Mucosa of gallbladder (tissue), 1 donor: ENCODE measurements around the gene COX7A2L. TPM values are rescaled to one million over a fixed set of nuclear protein-coding genes. Genes with fewer than 3 reads are reported as not detected.
A peak's percentile ranks its signal among the peaks of the same experiment; 100 is the strongest.
"Not testable (repeated sequence)": the region's sequence is repeated elsewhere in the genome, so short reads cannot be mapped to it uniquely, and the experiment has no call there.

Experiments
- DNase-seq: peaks from one replicate; pipeline ENCODE4 v3.0.0-alpha.2; 2020; ENCODE audit warnings: low spot score
- total RNA-seq: library from RNA; stranded (reverse); gene quantifications from one replicate; pipeline ENCODE4 v1.2.1, GENCODE V29; 2021
- donor health status: DM: no; HTN: no; CAD: no.

COX7A2L gene
- total RNA-seq = 91.5 TPM

GRCh38 chr2:42360890-42361727 is at the start of gene COX7A2L:
TSS of gene COX7A2L (minus strand) at chr2:42361217. CDS start at chr2:42361161, 56 bp downstream.
- DNase-seq = peak; percentile 97

- DNase-seq = no peak
Observed at GRCh38 chr2:42408009-42408408, 47.0 kb upstream of the COX7A2L start.

GRCh38 chr2:42407476-42407875 is 46.5 kb upstream of the COX7A2L start:
- no peak for DNase-seq

GRCh38 chr2:42404676-42405075 is 43.7 kb upstream of the COX7A2L start:
- DNase-seq = no peak

- DNase-seq = no peak
Observed at GRCh38 chr2:42401773-42402172, 40.8 kb upstream of the COX7A2L start.

- not testable (repeated sequence) for DNase-seq
Observed at GRCh38 chr2:42398052-42398451, 37.0 kb upstream of the COX7A2L start.

GRCh38 chr2:42393320-42393719 is 32.3 kb upstream of the COX7A2L start:
- not testable (repeated sequence) for DNase-seq

- DNase-seq = no peak
Observed at GRCh38 chr2:42392191-42392590, 31.2 kb upstream of the COX7A2L start.

GRCh38 chr2:42390401-42390969 is 29.5 kb upstream of the COX7A2L start:
- DNase-seq = no peak

GRCh38 chr2:42386682-42387081 is 25.7 kb upstream of the COX7A2L start:
- DNase-seq = no peak

GRCh38 chr2:42385225-42385624 is 24.2 kb upstream of the COX7A2L start:
- no peak for DNase-seq

- DNase-seq = no peak
Observed at GRCh38 chr2:42383855-42384530, 23.0 kb upstream of the COX7A2L start.

- no peak for DNase-seq
Observed at GRCh38 chr2:42382144-42382543, 21.1 kb upstream of the COX7A2L start.

- not testable (repeated sequence) for DNase-seq
Observed at GRCh38 chr2:42380026-42380425, 19.0 kb upstream of the COX7A2L start.

- DNase-seq = no peak
Observed at GRCh38 chr2:42378415-42378814, 17.4 kb upstream of the COX7A2L start.

GRCh38 chr2:42376758-42377157 is 15.7 kb upstream of the COX7A2L start:
- no peak for DNase-seq

GRCh38 chr2:42372474-42373200 is 11.6 kb upstream of the COX7A2L start:
- DNase-seq = no peak

GRCh38 chr2:42371611-42372473 is 10.8 kb upstream of the COX7A2L start:
- DNase-seq = no peak

GRCh38 chr2:42369532-42370229 is 8.7 kb upstream of the COX7A2L start:
- DNase-seq = no peak

GRCh38 chr2:42368817-42369531 is 8.0 kb upstream of the COX7A2L start:
- DNase-seq = no peak
